ENCODE data around the gene FHL1.

- TF ChIP-seq, protein P1, sequence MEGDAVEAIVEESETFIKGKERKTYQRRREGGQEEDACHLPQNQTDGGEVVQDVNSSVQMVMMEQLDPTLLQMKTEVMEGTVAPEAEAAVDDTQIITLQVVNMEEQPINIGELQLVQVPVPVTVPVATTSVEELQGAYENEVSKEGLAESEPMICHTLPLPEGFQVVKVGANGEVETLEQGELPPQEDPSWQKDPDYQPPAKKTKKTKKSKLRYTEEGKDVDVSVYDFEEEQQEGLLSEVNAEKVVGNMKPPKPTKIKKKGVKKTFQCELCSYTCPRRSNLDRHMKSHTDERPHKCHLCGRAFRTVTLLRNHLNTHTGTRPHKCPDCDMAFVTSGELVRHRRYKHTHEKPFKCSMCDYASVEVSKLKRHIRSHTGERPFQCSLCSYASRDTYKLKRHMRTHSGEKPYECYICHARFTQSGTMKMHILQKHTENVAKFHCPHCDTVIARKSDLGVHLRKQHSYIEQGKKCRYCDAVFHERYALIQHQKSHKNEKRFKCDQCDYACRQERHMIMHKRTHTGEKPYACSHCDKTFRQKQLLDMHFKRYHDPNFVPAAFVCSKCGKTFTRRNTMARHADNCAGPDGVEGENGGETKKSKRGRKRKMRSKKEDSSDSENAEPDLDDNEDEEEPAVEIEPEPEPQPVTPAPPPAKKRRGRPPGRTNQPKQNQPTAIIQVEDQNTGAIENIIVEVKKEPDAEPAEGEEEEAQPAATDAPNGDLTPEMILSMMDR (IDR thresholded peaks at IDR 0.05) = no peak
- no peak for TF ChIP-seq POLR2A (IDR thresholded peaks at IDR 0.05)
Measured at GRCh38 chrX:136148391-136148790, 1.1 kb downstream of the FHL1 start.
